GM18951 (cell line): ENCODE results near the gene RIPOR3.

Experiments used
- POLR2A ChIP-seq: IDR thresholded peaks from 4 replicates; pipeline ENCODE4 v1.6.1; 2011; ENCODE audit warnings: mild to moderate bottlenecking; ENCODE audit not compliant: insufficient read length, insufficient read depth; ENCODE audit errors: extremely low read depth
- in situ Hi-C: fragments of 300-500 bp; cut with MboI; formaldehyde crosslinking; loops from one replicate; pipeline ENCODE4 v1.12.0; 2022; ENCODE audit warnings: low sequenced_read_pairs, mixed read lengths, inconsistent platforms; ENCODE audit not compliant: unreplicated experiment

Gene RIPOR3

GRCh38 chr20:50595433-50595895, 95.9 kb downstream of the RIPOR3 start:
- TF ChIP-seq POLR2A = no peak
- in situ Hi-C loops = no loop called here

- in situ Hi-C loops = no loop called here
- TF ChIP-seq POLR2A = no peak
Observed at GRCh38 chr20:50594591-50595432, 96.5 kb downstream of the RIPOR3 start.

GRCh38 chr20:50594231-50594590, 97.1 kb downstream of the RIPOR3 start:
- TF ChIP-seq POLR2A = no peak
- in situ Hi-C loops = no loop called here

GRCh38 chr20:50593005-50593335, 98.4 kb downstream of the RIPOR3 start:
- no peak for TF ChIP-seq POLR2A
- in situ Hi-C loops = no loop called here

- in situ Hi-C loops = no loop called here
- TF ChIP-seq POLR2A = no peak
Observed at GRCh38 chr20:50592282-50593004, 98.9 kb downstream of the RIPOR3 start.

GRCh38 chr20:50591233-50591852, 100.0 kb downstream of the RIPOR3 start:
- no peak for TF ChIP-seq POLR2A
- in situ Hi-C loops = no loop called here

GRCh38 chr20:50590348-50590664, 101.0 kb downstream of the RIPOR3 start:
- no peak for TF ChIP-seq POLR2A
- in situ Hi-C loops = no loop called here

- no peak for TF ChIP-seq POLR2A
- in situ Hi-C loops = no loop called here
Observed at GRCh38 chr20:50589548-50590347, 101.6 kb downstream of the RIPOR3 start.

- TF ChIP-seq POLR2A = no peak
- in situ Hi-C loops = no loop called here
Observed at GRCh38 chr20:50588034-50588736, 103.2 kb downstream of the RIPOR3 start.

GRCh38 chr20:50587291-50587961, 103.9 kb downstream of the RIPOR3 start:
- in situ Hi-C loops = no loop called here
- TF ChIP-seq POLR2A = no peak

- in situ Hi-C loops = no loop called here
- no peak for TF ChIP-seq POLR2A
Observed at GRCh38 chr20:50586531-50587232, 104.7 kb downstream of the RIPOR3 start.
